GM21515 (cell line): ENCODE data around the gene RPRD1B.

Experiments
- ATAC-seq: cut with Tn5 transposase; IDR thresholded peaks from one replicate; pipeline ENCODE4 v1.9.1; 2021; ENCODE audit not compliant: unreplicated experiment

The RPRD1B gene

GRCh38 chr20:38067717-38068365, 34.3 kb downstream of the RPRD1B start:
- ATAC-seq = no peak

- no peak for ATAC-seq
Observed at GRCh38 chr20:38072898-38073297, 39.4 kb downstream of the RPRD1B start.

GRCh38 chr20:38073307-38074071, 39.9 kb downstream of the RPRD1B start:
- no peak for ATAC-seq

GRCh38 chr20:38075161-38075998, 41.8 kb downstream of the RPRD1B start:
- no peak for ATAC-seq

GRCh38 chr20:38076548-38076947, 43.0 kb downstream of the RPRD1B start:
- no peak for ATAC-seq

GRCh38 chr20:38078084-38078483, 44.5 kb downstream of the RPRD1B start:
- ATAC-seq = no peak

GRCh38 chr20:38079353-38079752, 45.8 kb downstream of the RPRD1B start:
- no peak for ATAC-seq

GRCh38 chr20:38081575-38081974, 48.0 kb downstream of the RPRD1B start:
- ATAC-seq = no peak

- no peak for ATAC-seq
Observed at GRCh38 chr20:38082894-38083293, 49.3 kb downstream of the RPRD1B start.

- ATAC-seq = no peak
Observed at GRCh38 chr20:38083338-38084048, 49.9 kb downstream of the RPRD1B start.

GRCh38 chr20:38084425-38084951, 50.9 kb downstream of the RPRD1B start:
- ATAC-seq = no peak

- ATAC-seq = no peak
Observed at GRCh38 chr20:38085026-38085425, 51.5 kb downstream of the RPRD1B start.

GRCh38 chr20:38089500-38089899, 56.0 kb downstream of the RPRD1B start:
- no peak for ATAC-seq

- no peak for ATAC-seq
Observed at GRCh38 chr20:38090061-38090460, 56.5 kb downstream of the RPRD1B start.

GRCh38 chr20:38091441-38092216, 58.1 kb downstream of the RPRD1B start:
- ATAC-seq = peak; percentile 29

GRCh38 chr20:38092260-38092857, 58.8 kb downstream of the RPRD1B start:
- ATAC-seq = no peak

GRCh38 chr20:38092915-38093314, 59.4 kb downstream of the RPRD1B start:
- ATAC-seq = no peak

- no peak for ATAC-seq
Observed at GRCh38 chr20:38093641-38094077, 60.1 kb downstream of the RPRD1B start.

- peak; percentile 63 for ATAC-seq
Observed at GRCh38 chr20:38094373-38094891, 60.9 kb downstream of the RPRD1B start.
